Measurements from ENCODE around the gene MTM1.
A peak's percentile ranks its signal among the peaks of the same experiment; 100 is the strongest.

MTM1 gene

GRCh38 chrX:150565551-150565950 is 2.9 kb upstream of the MTM1 start:
- ChIA-PET POLR2A (ENCODE audit: low non-redundant PET) (no interaction called here), CTCF (no interaction called here)
- no peak for TF ChIP-seq CTCF (conservative IDR thresholded peaks at IDR 0.05; ENCODE audit: low read depth)
- no peak overlapping the region for H3K27ac ChIP-seq
- no peak for DNase-seq (ENCODE audit: low spot score)

GRCh38 chrX:150566734-150567182 is 1.7 kb upstream of the MTM1 start:
- no peak for DNase-seq (ENCODE audit: low spot score)
- no peak for TF ChIP-seq CTCF (conservative IDR thresholded peaks at IDR 0.05; ENCODE audit: low read depth)
- H3K27ac ChIP-seq = no peak overlapping the region
- CTCF ChIA-PET = no interaction called here
- POLR2A ChIA-PET (ENCODE audit: low non-redundant PET) = no interaction called here

- no peak for DNase-seq (ENCODE audit: low spot score)
- TF ChIP-seq CTCF (conservative IDR thresholded peaks at IDR 0.05; ENCODE audit: low read depth) = no peak
- POLR2A ChIA-PET (ENCODE audit: low non-redundant PET) = no interaction called here
- CTCF ChIA-PET = interaction anchor here (0.6 kb wide), 1 partner anchor 369 kb away, joined by 7 read pairs; no protein-coding TSS in a partner anchor
- peak overlapping the region; percentile 71 for H3K27ac ChIP-seq
These were observed 639 bp upstream of the MTM1 start for GRCh38 chrX:150567645-150568319.

- CTCF ChIA-PET = no interaction called here
- no peak for DNase-seq (ENCODE audit: low spot score)
- H3K27ac ChIP-seq = peak overlapping the region; percentile 71
- TF ChIP-seq CTCF (conservative IDR thresholded peaks at IDR 0.05; ENCODE audit: low read depth) = no peak
- POLR2A ChIA-PET (ENCODE audit: low non-redundant PET) = no interaction called here
These were observed 695 bp downstream of the MTM1 start for GRCh38 chrX:150569155-150569477.

- no peak overlapping the region for H3K27ac ChIP-seq
- no peak for DNase-seq (ENCODE audit: low spot score)
- ChIA-PET POLR2A (ENCODE audit: low non-redundant PET) (no interaction called here), CTCF (no interaction called here)
- no peak for TF ChIP-seq CTCF (conservative IDR thresholded peaks at IDR 0.05; ENCODE audit: low read depth)
These were observed 2.1 kb downstream of the MTM1 start for GRCh38 chrX:150570512-150570911.

GRCh38 chrX:150572206-150572605 is 3.8 kb downstream of the MTM1 start:
- no peak for TF ChIP-seq CTCF (conservative IDR thresholded peaks at IDR 0.05; ENCODE audit: low read depth)
- CTCF ChIA-PET = interaction anchor here (0.5 kb wide), 1 partner anchor 111 kb away, joined by 5 read pairs; no protein-coding TSS in a partner anchor
- no peak overlapping the region for H3K27ac ChIP-seq
- DNase-seq (ENCODE audit: low spot score) = no peak
- POLR2A ChIA-PET (ENCODE audit: low non-redundant PET) = no interaction called here

Data from RWPE1 (cell line).